HepG2 (cell line): Measurements from ENCODE around the gene CALML6. TPM values are rescaled to one million over a fixed set of nuclear protein-coding genes. Genes with fewer than 3 reads are reported as not detected.

Experiments
- FOXJ3 ChIP-seq: sonication (generic); formaldehyde crosslinking; IDR thresholded peaks from 2 replicates; pipeline ENCODE4 v1.4.0; 2020; ENCODE audit warnings: missing genetic modification reagents, mild to moderate bottlenecking, borderline replicate concordance
- HDAC2 ChIP-seq: sonication (generic); formaldehyde crosslinking; IDR thresholded peaks from 2 replicates; pipeline ENCODE4 v1.4.0; 2020; ENCODE audit warnings: missing genetic modification reagents
- HIVEP1 ChIP-seq: sonication (generic); formaldehyde crosslinking; IDR thresholded peaks from 2 replicates; pipeline ENCODE4 v1.4.0; 2020; ENCODE audit warnings: mild to moderate bottlenecking, missing genetic modification reagents
- HNF4A ChIP-seq: sonication (generic); formaldehyde crosslinking; IDR thresholded peaks from 2 replicates; pipeline ENCODE4 v1.4.0; 2020; ENCODE audit warnings: missing genetic modification reagents
- HOXA5 ChIP-seq: sonication (generic); formaldehyde crosslinking; IDR thresholded peaks from 2 replicates; pipeline ENCODE4 v1.4.0; 2020; ENCODE audit warnings: missing genetic modification reagents
- KDM6A ChIP-seq: IDR thresholded peaks from 2 replicates; pipeline ENCODE4 v1.6.1; 2016; ENCODE audit warnings: low read depth
- MTERF4 ChIP-seq: sonication (generic); formaldehyde crosslinking; IDR thresholded peaks from 2 replicates; pipeline ENCODE4 v1.8.0; 2023; ENCODE audit warnings: mild to moderate bottlenecking, missing genetic modification reagents
- MXD3 ChIP-seq: IDR thresholded peaks from 2 replicates; pipeline ENCODE4 v1.6.1; 2016; ENCODE audit warnings: mild to moderate bottlenecking, missing biosample characterization, missing genetic modification reagents
- NFKB2 ChIP-seq: sonication (generic); formaldehyde crosslinking; IDR thresholded peaks from 2 replicates; pipeline ENCODE4 v1.4.0; 2020; ENCODE audit warnings: missing genetic modification reagents, borderline replicate concordance
- NR2F6 ChIP-seq, 2 experiments: IDR thresholded peaks; 2 replicates each; pipeline ENCODE4 v1.6.1; 2016; ENCODE audit warnings: antibody characterized with exemption in 1 of 2, mild to moderate bottlenecking in 1 of 2
- RBAK ChIP-seq: sonication (generic); formaldehyde crosslinking; IDR thresholded peaks from 2 replicates; pipeline ENCODE4 v1.5.1; 2020; ENCODE audit warnings: mild to moderate bottlenecking, missing genetic modification reagents
- SAP130 ChIP-seq: IDR thresholded peaks from 2 replicates; pipeline ENCODE4 v1.6.1; 2016; ENCODE audit warnings: low read depth
- YEATS4 ChIP-seq: sonication (generic); formaldehyde crosslinking; IDR thresholded peaks from 2 replicates; pipeline ENCODE4 v1.4.0; 2020; ENCODE audit warnings: missing genetic modification reagents, borderline replicate concordance
- ZNF17 ChIP-seq: sonication (generic); formaldehyde crosslinking; IDR thresholded peaks from 2 replicates; pipeline ENCODE4 v1.5.0; 2020; ENCODE audit warnings: mild to moderate bottlenecking, missing genetic modification reagents
- ZNF639 ChIP-seq: conservative IDR thresholded peaks from 2 replicates; pipeline ENCODE4 v1.6.1; 2018; ENCODE audit warnings: missing genetic modification reagents
- ZNF644 ChIP-seq: IDR thresholded peaks from 2 replicates; pipeline ENCODE4 v1.6.1; 2016; ENCODE audit warnings: low read depth
- ZNF670 ChIP-seq: sonication (generic); formaldehyde crosslinking; IDR thresholded peaks from 2 replicates; pipeline ENCODE4 v1.8.0; 2022; ENCODE audit warnings: mild to moderate bottlenecking, missing genetic modification reagents, borderline replicate concordance
- polyA plus RNA-seq, 8 experiments: library from polyadenylated mRNA; depleted of rRNA in 3 of 8; stranded (reverse) in 7 of 8; unstranded in 1 of 8; fragments of >200 nt; fragmentation: Illumina TruSeq in 4 of 8; extraction: Trizol in 4 of 8; gene quantifications; 2 replicates each; pipeline versions ENCODE4 v1.2.1 to v1.2.3, GENCODE V29; 2011 to 2016; ENCODE audit warnings: low read depth in 4 of 8, missing spikeins in 1 of 8, mixed read lengths in 1 of 8; ENCODE audit not compliant: insufficient read depth in 1 of 8
- total RNA-seq, 5 experiments: library from RNA; depleted of rRNA; stranded (reverse); fragments of >200 nt; fragmentation: Illumina TruSeq; extraction: Trizol; gene quantifications; 2 replicates each; pipeline ENCODE4 v1.2.3, GENCODE V29; 2016; ENCODE audit warnings: low read depth in 1 of 5
- TF ChIP-seq, protein P1 (sequence below): sonication (generic); formaldehyde crosslinking; IDR thresholded peaks from 2 replicates; pipeline ENCODE4 v1.4.0; 2020; ENCODE audit warnings: missing genetic modification reagents
- TF ChIP-seq, protein P2 (sequence below): sonication (generic); formaldehyde crosslinking; IDR thresholded peaks from 2 replicates; pipeline ENCODE4 v1.5.0; 2020; ENCODE audit warnings: missing genetic modification reagents
- TF ChIP-seq, protein P3 (sequence below): sonication (generic); formaldehyde crosslinking; IDR thresholded peaks from 2 replicates; pipeline ENCODE4 v1.9.0; 2021; ENCODE audit warnings: missing genetic modification reagents, mild to moderate bottlenecking, borderline replicate concordance

The CALML6 gene
- total and polyA plus RNA-seq, 2 of the 13 experiments (the other 11 are each of a cell fraction or from before 2014, with no cell fraction given), result 0.11 to 0.12 TPM

DNA sequence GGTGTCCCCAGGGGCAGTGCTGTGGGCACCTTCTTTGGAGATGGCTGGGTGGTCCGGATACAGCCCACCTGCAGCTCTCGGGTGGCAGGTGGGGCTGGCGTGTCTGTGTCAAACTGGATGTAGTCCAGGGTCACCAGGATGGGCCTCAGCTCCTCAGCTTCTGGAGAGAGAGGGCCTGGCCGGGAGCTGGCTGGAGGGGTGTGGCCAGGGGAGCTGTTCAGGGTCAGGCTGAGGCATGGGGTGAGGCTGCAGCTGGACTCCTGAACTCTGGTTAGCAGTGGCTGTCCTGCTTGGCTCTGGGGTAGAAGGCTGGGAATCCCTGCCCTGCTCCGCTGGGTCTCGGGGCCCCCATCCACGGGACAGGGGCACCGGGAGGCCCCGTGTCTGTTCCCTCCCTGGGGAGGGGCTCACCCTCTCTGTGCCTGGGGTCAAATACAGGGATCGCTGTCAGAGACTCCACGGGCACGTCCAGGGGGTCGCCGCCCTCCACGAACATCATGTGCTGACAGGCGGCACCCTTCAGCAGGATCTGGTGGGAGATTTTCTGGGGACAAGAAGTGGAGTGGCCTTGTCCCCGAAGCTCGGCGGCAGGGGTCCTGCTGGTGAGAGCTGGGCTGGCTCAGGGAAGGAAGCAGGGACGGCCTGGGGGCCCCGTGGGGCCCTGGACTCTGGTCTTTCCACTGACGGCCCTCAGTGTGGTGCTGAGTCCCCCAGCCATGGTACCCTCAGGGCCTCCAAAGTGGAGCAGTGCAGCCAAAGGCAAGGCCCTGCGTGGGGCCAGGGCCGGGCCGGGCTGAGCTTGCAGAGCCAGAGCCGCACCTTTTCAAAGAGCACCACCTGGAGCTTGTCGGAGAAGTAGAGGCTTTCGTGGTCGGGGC is 8.1 kb downstream of the CALML6 start (continued):
- peak; percentile 88 for TF ChIP-seq SAP130 (CRISPR knock-in tag)
- TF ChIP-seq ZNF670, result no peak; the same call in 1 of the 2 replicates
- TF ChIP-seq, protein P1, sequence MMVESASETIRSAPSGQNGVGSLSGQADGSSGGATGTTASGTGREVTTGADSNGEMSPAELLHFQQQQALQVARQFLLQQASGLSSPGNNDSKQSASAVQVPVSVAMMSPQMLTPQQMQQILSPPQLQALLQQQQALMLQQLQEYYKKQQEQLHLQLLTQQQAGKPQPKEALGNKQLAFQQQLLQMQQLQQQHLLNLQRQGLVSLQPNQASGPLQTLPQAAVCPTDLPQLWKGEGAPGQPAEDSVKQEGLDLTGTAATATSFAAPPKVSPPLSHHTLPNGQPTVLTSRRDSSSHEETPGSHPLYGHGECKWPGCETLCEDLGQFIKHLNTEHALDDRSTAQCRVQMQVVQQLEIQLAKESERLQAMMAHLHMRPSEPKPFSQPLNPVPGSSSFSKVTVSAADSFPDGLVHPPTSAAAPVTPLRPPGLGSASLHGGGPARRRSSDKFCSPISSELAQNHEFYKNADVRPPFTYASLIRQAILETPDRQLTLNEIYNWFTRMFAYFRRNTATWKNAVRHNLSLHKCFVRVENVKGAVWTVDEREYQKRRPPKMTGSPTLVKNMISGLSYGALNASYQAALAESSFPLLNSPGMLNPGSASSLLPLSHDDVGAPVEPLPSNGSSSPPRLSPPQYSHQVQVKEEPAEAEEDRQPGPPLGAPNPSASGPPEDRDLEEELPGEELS (CRISPR knock-in tag), result peak; percentile 57; the same call in 1 of the 2 replicates
- 0 out of 2 replicates have a peak, but pooled peaks have one; percentile 28 for TF ChIP-seq HOXA5 (CRISPR knock-in tag)
- TF ChIP-seq, protein P2, sequence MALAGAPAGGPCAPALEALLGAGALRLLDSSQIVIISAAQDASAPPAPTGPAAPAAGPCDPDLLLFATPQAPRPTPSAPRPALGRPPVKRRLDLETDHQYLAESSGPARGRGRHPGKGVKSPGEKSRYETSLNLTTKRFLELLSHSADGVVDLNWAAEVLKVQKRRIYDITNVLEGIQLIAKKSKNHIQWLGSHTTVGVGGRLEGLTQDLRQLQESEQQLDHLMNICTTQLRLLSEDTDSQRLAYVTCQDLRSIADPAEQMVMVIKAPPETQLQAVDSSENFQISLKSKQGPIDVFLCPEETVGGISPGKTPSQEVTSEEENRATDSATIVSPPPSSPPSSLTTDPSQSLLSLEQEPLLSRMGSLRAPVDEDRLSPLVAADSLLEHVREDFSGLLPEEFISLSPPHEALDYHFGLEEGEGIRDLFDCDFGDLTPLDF (CRISPR knock-in tag), result no peak
- TF ChIP-seq YEATS4, result peak; percentile 73
- TF ChIP-seq ZNF17 (CRISPR knock-in tag), result no peak
- TF ChIP-seq NR2F6 (IDR thresholded peaks at IDR 0.05), result peak; percentile 50
- peak; percentile 81 for TF ChIP-seq NR2F6 (CRISPR knock-in tag; IDR thresholded peaks at IDR 0.05)
- 0 out of 2 replicates have a peak, but pooled peaks have one; percentile 32 for TF ChIP-seq RBAK (CRISPR knock-in tag)
- TF ChIP-seq KDM6A (CRISPR knock-in tag), result peak; percentile 62
- TF ChIP-seq HDAC2 (CRISPR knock-in tag), result peak; percentile 60; the same call in 1 of the 2 replicates
- TF ChIP-seq FOXJ3, result peak; percentile 64; the same call in 1 of the 2 replicates
- TF ChIP-seq MXD3 (CRISPR knock-in tag), result peak; percentile 24; the same call in 1 of the 2 replicates
- peak; percentile 48; the same call in 1 of the 2 replicates for TF ChIP-seq NFKB2 (CRISPR knock-in tag)
- TF ChIP-seq, protein P3, sequence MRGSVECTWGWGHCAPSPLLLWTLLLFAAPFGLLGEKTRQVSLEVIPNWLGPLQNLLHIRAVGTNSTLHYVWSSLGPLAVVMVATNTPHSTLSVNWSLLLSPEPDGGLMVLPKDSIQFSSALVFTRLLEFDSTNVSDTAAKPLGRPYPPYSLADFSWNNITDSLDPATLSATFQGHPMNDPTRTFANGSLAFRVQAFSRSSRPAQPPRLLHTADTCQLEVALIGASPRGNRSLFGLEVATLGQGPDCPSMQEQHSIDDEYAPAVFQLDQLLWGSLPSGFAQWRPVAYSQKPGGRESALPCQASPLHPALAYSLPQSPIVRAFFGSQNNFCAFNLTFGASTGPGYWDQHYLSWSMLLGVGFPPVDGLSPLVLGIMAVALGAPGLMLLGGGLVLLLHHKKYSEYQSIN (CRISPR knock-in tag), result no peak
- 0 out of 2 replicates have a peak, but pooled peaks have one; percentile 33 for TF ChIP-seq MTERF4 (CRISPR knock-in tag)
- peak; percentile 91 for TF ChIP-seq HNF4A (CRISPR knock-in tag)
- TF ChIP-seq HIVEP1, result no peak
- TF ChIP-seq ZNF639 (CRISPR knock-in tag), result peak; percentile 39; the same call in 1 of the 2 replicates
- 0 out of 2 replicates have a peak, but pooled peaks have one; percentile 24 for TF ChIP-seq ZNF644 (CRISPR knock-in tag)
